CD4-positive, alpha-beta T cell treated with Interleukin-6 for 4 hours (primary cell): Measurements from ENCODE around the gene CAMSAP3.

ENCODE experiments used
- DNase-seq: peaks from one replicate; pipeline ENCODE4 v3.0.0-alpha.2; 2020; ENCODE audit warnings: mixed read lengths

The CAMSAP3 gene

GRCh38 chr19:7636691-7637373, 41.2 kb downstream of the CAMSAP3 start, which contains the start of gene STXBP2:
Gene STXBP2 (plus strand): TSS chr19:7637110. CDS start chr19:7637150, 40 bp downstream.
- peak; percentile 92 for DNase-seq

GRCh38 chr19:7637374-7638256, 42.0 kb downstream of the CAMSAP3 start:
- peak; percentile 15 for DNase-seq

GRCh38 chr19:7638802-7639465, 43.3 kb downstream of the CAMSAP3 start:
- DNase-seq = no peak

GRCh38 chr19:7639863-7640348, 44.2 kb downstream of the CAMSAP3 start:
- DNase-seq = no peak

GRCh38 chr19:7640803-7641202, 45.1 kb downstream of the CAMSAP3 start:
- no peak for DNase-seq

GRCh38 chr19:7641290-7642276, 45.9 kb downstream of the CAMSAP3 start:
- DNase-seq = no peak

GRCh38 chr19:7642295-7643030, 46.8 kb downstream of the CAMSAP3 start:
- no peak for DNase-seq

GRCh38 chr19:7643031-7643415, 47.4 kb downstream of the CAMSAP3 start:
- DNase-seq = no peak

GRCh38 chr19:7643629-7644549, 48.2 kb downstream of the CAMSAP3 start:
- peak; percentile 23 for DNase-seq

- no peak for DNase-seq
These were observed 48.9 kb downstream of the CAMSAP3 start for GRCh38 chr19:7644550-7644877.

GRCh38 chr19:7645163-7645562, 49.5 kb downstream of the CAMSAP3 start:
- DNase-seq = no peak

- no peak for DNase-seq
These were observed 50.2 kb downstream of the CAMSAP3 start for GRCh38 chr19:7645656-7646425.

- DNase-seq = no peak
These were observed 50.7 kb downstream of the CAMSAP3 start for GRCh38 chr19:7646426-7646700.

- DNase-seq = no peak
These were observed 51.5 kb downstream of the CAMSAP3 start for GRCh38 chr19:7647156-7647555.

- DNase-seq = peak; percentile 0
These were observed 52.8 kb downstream of the CAMSAP3 start for GRCh38 chr19:7648265-7649014.

- peak; percentile 1 for DNase-seq
These were observed 54.5 kb downstream of the CAMSAP3 start for GRCh38 chr19:7650148-7650547.

- peak; percentile 90 for DNase-seq
These were observed 56.5 kb downstream of the CAMSAP3 start for GRCh38 chr19:7652061-7652641.

- DNase-seq = peak; percentile 0
These were observed 58.7 kb downstream of the CAMSAP3 start for GRCh38 chr19:7654401-7654800.

GRCh38 chr19:7655581-7655980, 59.9 kb downstream of the CAMSAP3 start:
- DNase-seq = no peak
